Measurements from ENCODE around the gene ACY1.

- TF ChIP-seq CTCF (IDR thresholded peaks at IDR 0.05; ENCODE audit: extremely low read depth in 1 of 2, insufficient read depth in 1 of 2, low read depth in 1 of 2, low read length in 2 of 2) (no peak), POLR2A (IDR thresholded peaks at IDR 0.05; ENCODE audit: low read depth, low read length) (no peak), POLR2AphosphoS5 (IDR thresholded peaks at IDR 0.05; ENCODE audit: insufficient read depth, low read depth, low read length) (no peak), EZH2 (IDR thresholded peaks at IDR 0.05; ENCODE audit: borderline replicate concordance, low read depth, low read length, severe bottlenecking) (no peak), JUN (IDR thresholded peaks at IDR 0.05; ENCODE audit: borderline replicate concordance, insufficient read depth, insufficient read length, low read depth) (no peak), MYC (IDR thresholded peaks at IDR 0.05; ENCODE audit: low read depth, low read length) (no peak), MAX (IDR thresholded peaks at IDR 0.05; ENCODE audit: insufficient read depth, insufficient read length) (no peak), FOS (IDR thresholded peaks at IDR 0.05; ENCODE audit: borderline replicate concordance, insufficient read depth, low read length) (no peak), GATA2 (IDR thresholded peaks at IDR 0.05; ENCODE audit: insufficient read depth, insufficient read length, low read depth, low read length) (no peak)
These were observed 42.7 kb downstream of the ACY1 start for GRCh38 chr3:52026041-52026440.

Data from endothelial cell of umbilical vein (primary cell).